WERI-Rb-1 (cell line): ENCODE measurements around the gene ZYX.
"Not testable (repeated sequence)": the region's sequence is repeated elsewhere in the genome, so short reads cannot be mapped to it uniquely, and the experiment has no call there.

Source experiments
- DNase-seq: peaks from one replicate; pipeline ENCODE4 v3.0.0-alpha.2; 2020
- H3K27ac ChIP-seq: fragments of 250-450 bp; sonication (Bioruptor Pico); 2 replicates; pipeline ENCODE4 v1.5.1; 2020; ENCODE audit warnings: mild to moderate bottlenecking, moderate library complexity
- H3K27me3 ChIP-seq: fragments of 250-450 bp; sonication (Bioruptor Pico); 2 replicates; pipeline ENCODE4 v1.5.1; 2021; ENCODE audit warnings: mild to moderate bottlenecking, low read depth, moderate library complexity; ENCODE audit not compliant: insufficient read depth, severe bottlenecking
- H3K36me3 ChIP-seq: fragments of 250-450 bp; sonication (Bioruptor Pico); 2 replicates; pipeline ENCODE4 v1.5.1; 2020; ENCODE audit warnings: mild to moderate bottlenecking, moderate library complexity
- H3K4me3 ChIP-seq: 2 replicates; pipeline ENCODE4 v1.5.1; 2011; ENCODE audit warnings: low read depth, mild to moderate bottlenecking, control low read depth, low read length
- H3K9me3 ChIP-seq: fragments of 250-450 bp; sonication (Bioruptor Pico); 2 replicates; pipeline ENCODE4 v1.5.1; 2021; ENCODE audit warnings: mild to moderate bottlenecking, moderate library complexity; ENCODE audit not compliant: severe bottlenecking
- CTCF ChIP-seq: IDR thresholded peaks from 2 replicates; pipeline ENCODE4 v1.5.1; 2011; ENCODE audit warnings: low read depth, mild to moderate bottlenecking, control low read depth, inconsistent platforms, low read length

Gene ZYX

GRCh38 chr7:143389316-143390103, 8.4 kb downstream of the ZYX start:
- TF ChIP-seq CTCF, result no peak
- DNase-seq, result no peak
- Histone ChIP-seq H3K4me3 (no peak overlapping the region), H3K36me3 (peaks cover 13% of the 10 kb centered on the region), H3K27me3 (no peaks in the 10 kb centered on the region), H3K27ac (no peak overlapping the region), H3K9me3 (no peaks in the 10 kb centered on the region)

- no peak for TF ChIP-seq CTCF
- Histone ChIP-seq H3K27ac (no peak overlapping the region), H3K4me3 (no peak overlapping the region), H3K9me3 (no peaks in the 10 kb centered on the region), H3K36me3 (peaks cover 13% of the 10 kb centered on the region), H3K27me3 (no peaks in the 10 kb centered on the region)
- DNase-seq, result no peak
Measured at GRCh38 chr7:143390104-143390772, 9.1 kb downstream of the ZYX start.

- DNase-seq, result no peak
- H3K27me3 ChIP-seq, result no peaks in the 10 kb centered on the region
- no peaks in the 10 kb centered on the region for H3K9me3 ChIP-seq
- H3K27ac ChIP-seq, result no peak overlapping the region
- no peak for TF ChIP-seq CTCF
- H3K36me3 ChIP-seq, result peaks cover 13% of the 10 kb centered on the region
- H3K4me3 ChIP-seq, result no peak overlapping the region
Measured at GRCh38 chr7:143390773-143391317, 9.7 kb downstream of the ZYX start.

GRCh38 chr7:143391462-143392404, 10.6 kb downstream of the ZYX start:
- no peak for TF ChIP-seq CTCF
- DNase-seq, result no peak
- H3K36me3 ChIP-seq, result peaks cover 13% of the 10 kb centered on the region

GRCh38 chr7:143392427-143392826, 11.3 kb downstream of the ZYX start:
- peaks cover 13% of the 10 kb centered on the region for H3K36me3 ChIP-seq
- H3K27ac ChIP-seq, result not testable (repeated sequence)

More at GRCh38 chr7:143391462-143392404, 10.6 kb downstream of the ZYX start:
- Histone ChIP-seq H3K27me3 (no peaks in the 10 kb centered on the region), H3K4me3 (no peak overlapping the region), H3K27ac (no peak overlapping the region), H3K9me3 (no peaks in the 10 kb centered on the region)

More at GRCh38 chr7:143392427-143392826, 11.3 kb downstream of the ZYX start:
- DNase-seq, H3K9me3 ChIP-seq, H3K27me3 ChIP-seq, H3K4me3 ChIP-seq: not testable (repeated sequence)
